ENCODE measurements around the gene PSKH1.
A peak's percentile ranks its signal among the peaks of the same experiment; 100 is the strongest.
"Not testable (repeated sequence)": the region's sequence is repeated elsewhere in the genome, so short reads cannot be mapped to it uniquely, and the experiment has no call there.

The PSKH1 gene

GRCh38 chr16:67936880-67937605 is 44.0 kb downstream of the PSKH1 start:
- in situ Hi-C loops (cut with HindIII; ENCODE audit: low sequenced_read_pairs) = no loop called here
- no peak for DNase-seq (ENCODE audit: low read depth)
- no peak for TF ChIP-seq CTCF (IDR thresholded peaks at IDR 0.05; ENCODE audit: low read depth, low read length, missing control alignments)
- peak overlapping the region; percentile 77 for H3K4me3 ChIP-seq (ENCODE audit: low read depth, low read length)

- H3K4me3 ChIP-seq (ENCODE audit: low read depth, low read length); in situ Hi-C loops (cut with HindIII; ENCODE audit: low sequenced_read_pairs); DNase-seq (ENCODE audit: low read depth): not testable (repeated sequence)
Observed at GRCh38 chr16:67937713-67938112, 44.7 kb downstream of the PSKH1 start.

GRCh38 chr16:67939507-67940445 is 46.7 kb downstream of the PSKH1 start:
- H3K4me3 ChIP-seq (ENCODE audit: low read depth, low read length) = no peak overlapping the region
- TF ChIP-seq CTCF (IDR thresholded peaks at IDR 0.05; ENCODE audit: low read depth, low read length, missing control alignments) = no peak
- no peak for DNase-seq (ENCODE audit: low read depth)
- in situ Hi-C loops (cut with HindIII; ENCODE audit: low sequenced_read_pairs) = no loop called here

- DNase-seq (ENCODE audit: low read depth) = no peak
- no peak for TF ChIP-seq CTCF (IDR thresholded peaks at IDR 0.05; ENCODE audit: low read depth, low read length, missing control alignments)
- in situ Hi-C loops (cut with HindIII; ENCODE audit: low sequenced_read_pairs) = no loop called here
Observed at GRCh38 chr16:67940446-67941089, 47.5 kb downstream of the PSKH1 start.

GRCh38 chr16:67941469-67942199 is 48.6 kb downstream of the PSKH1 start:
- H3K4me3 ChIP-seq (ENCODE audit: low read depth, low read length) = no peak overlapping the region
- in situ Hi-C loops (cut with HindIII; ENCODE audit: low sequenced_read_pairs) = no loop called here
- no peak for DNase-seq (ENCODE audit: low read depth)
- no peak for TF ChIP-seq CTCF (IDR thresholded peaks at IDR 0.05; ENCODE audit: low read depth, low read length, missing control alignments)

More at GRCh38 chr16:67940446-67941089, 47.5 kb downstream of the PSKH1 start:
- no peak overlapping the region for H3K4me3 ChIP-seq (ENCODE audit: low read depth, low read length)

GRCh38 chr16:67942200-67942509 is 49.1 kb downstream of the PSKH1 start:
- in situ Hi-C loops (cut with HindIII; ENCODE audit: low sequenced_read_pairs) = no loop called here
- peak; percentile 78 for TF ChIP-seq CTCF (IDR thresholded peaks at IDR 0.05; ENCODE audit: low read depth, low read length, missing control alignments)
- no peak overlapping the region for H3K4me3 ChIP-seq (ENCODE audit: low read depth, low read length)
- no peak for DNase-seq (ENCODE audit: low read depth)

Measured in astrocyte of the cerebellum (primary cell).